Motor neuron (in vitro differentiated cells): Measurements from ENCODE around the gene SEZ6L. TPM values are rescaled to one million over a fixed set of nuclear protein-coding genes. Genes with fewer than 3 reads are reported as not detected.

Experiments
- ATAC-seq, 8 experiments: fragments of 200-7000 bp; cut with Tn5 transposase; replicated peaks in 6 of 8; 2 replicates each; pipeline ENCODE4 v1.8.0; 2021; ENCODE audit warnings: mild to moderate bottlenecking in 8 of 8, moderate library complexity in 8 of 8
- H3K27ac ChIP-seq, 2 donors: fragments of 250-450 bp; sonication (Bioruptor Pico); 2 replicates each; pipeline ENCODE4 v1.9.0; 2021; ENCODE audit warnings: antibody characterized with exemption in 2 of 2, mild to moderate bottlenecking in 2 of 2, moderate library complexity in 1 of 2
- H3K4me1 ChIP-seq, 2 donors: fragments of 250-450 bp; sonication (Bioruptor Pico); replicated peaks in 1 of 2; 2 replicates each; pipeline ENCODE4 v1.6.1; 2021; ENCODE audit warnings: antibody characterized with exemption in 2 of 2, mild to moderate bottlenecking in 2 of 2, moderate library complexity in 1 of 2
- H3K4me3 ChIP-seq, 5 donors: fragments of 250-450 bp; sonication (Bioruptor Pico); 2 replicates each; pipeline ENCODE4 v1.9.0; 2021; ENCODE audit warnings: antibody characterized with exemption in 5 of 5, mild to moderate bottlenecking in 5 of 5, moderate library complexity in 4 of 5
- WGBS, 10 experiments: fragments of 450-650 bp; shearing (Covaris generic); methylation state at CpG; one replicate each; pipeline ENCODE4 v1.0.0; 2022; 5-methylcytosine and 5-hydroxymethylcytosine counted together
- in situ Hi-C, 9 experiments: fragments of 400-800 bp; cut with MboI; loops; one replicate each; pipeline ENCODE4 v1.15.0; 2021; ENCODE audit warnings: low sequenced_read_pairs in 9 of 9, low pct_unique_long_range_greater_than_20kb in 2 of 9; ENCODE audit not compliant: unreplicated experiment in 9 of 9
- total RNA-seq, 8 experiments: library from RNA; unstranded; fragments of 300-600 nt; gene quantifications; 2 replicates each; pipeline versions ENCODE4 v1.2.3 to v1.2.4, GENCODE V29; 2022

Gene SEZ6L
- total RNA-seq, 8 experiments from 2014 or later = 0.10 to 27.5 (median 3.8) TPM; not detected in 1

DNA sequence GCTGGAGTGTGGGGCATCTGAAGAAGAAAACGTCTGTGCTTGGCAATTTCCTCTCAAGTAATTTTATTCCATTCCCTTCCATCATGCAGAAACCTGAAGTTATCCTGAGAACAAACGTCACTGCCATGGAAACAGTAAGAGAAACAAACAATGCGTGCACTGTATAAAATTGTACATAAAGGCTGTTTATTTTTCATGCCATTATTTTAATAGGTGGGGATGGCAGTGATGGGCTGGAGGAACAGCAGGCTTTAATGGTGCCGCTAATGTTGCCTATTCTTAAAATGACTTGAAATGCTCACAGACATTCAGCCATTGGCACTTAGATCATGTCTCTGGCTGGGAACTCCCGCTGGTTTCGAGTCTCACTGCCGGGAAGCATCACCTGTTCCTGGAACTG is 7.5 kb upstream of the SEZ6L start:
- Histone ChIP-seq H3K27ac (no peak overlapping the region), H3K4me1 (no peaks in the 10 kb centered on the region), H3K4me3 (no peak overlapping the region)
- ATAC-seq = peak in 1 of 8 experiments; percentile 17
- in situ Hi-C loops = no loop called here
- 5 to 81% (median 47%) methylated on average over 3 to 7 of the region's 7 CpGs; no CpG with 5 or more reads in 1 of the 10 experiments for WGBS, 10 experiments

DNA sequence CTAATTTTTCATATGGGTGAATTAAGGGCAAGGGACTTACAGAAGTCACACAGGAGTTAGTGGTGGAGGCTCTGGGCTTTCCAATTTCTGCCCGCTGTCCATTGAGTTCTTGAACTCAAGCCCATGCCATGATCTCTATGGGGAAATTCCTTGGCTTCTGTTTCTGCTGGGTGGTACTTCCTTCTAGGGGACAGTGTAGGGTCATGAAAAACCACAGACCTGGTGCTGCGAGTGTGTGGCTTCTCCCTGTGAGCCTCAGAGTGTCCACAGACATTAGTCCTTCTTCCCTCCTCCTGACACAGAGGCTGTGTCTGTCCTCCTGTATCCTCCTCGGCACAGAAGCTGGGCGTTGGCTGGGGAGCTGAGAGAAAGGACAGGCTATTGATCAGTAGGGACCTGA is 6.3 kb upstream of the SEZ6L start:
- no peak overlapping the region for H3K4me3 ChIP-seq
- ATAC-seq = no peak
- WGBS, 10 experiments = 8 to 100% (median 50%) methylated on average over 1 to 2 of the region's 4 CpGs; no CpG with 5 or more reads in 3 of the 10 experiments
- H3K27ac ChIP-seq = no peak overlapping the region
- H3K4me1 ChIP-seq = no peaks in the 10 kb centered on the region
- in situ Hi-C loops = no loop called here

DNA sequence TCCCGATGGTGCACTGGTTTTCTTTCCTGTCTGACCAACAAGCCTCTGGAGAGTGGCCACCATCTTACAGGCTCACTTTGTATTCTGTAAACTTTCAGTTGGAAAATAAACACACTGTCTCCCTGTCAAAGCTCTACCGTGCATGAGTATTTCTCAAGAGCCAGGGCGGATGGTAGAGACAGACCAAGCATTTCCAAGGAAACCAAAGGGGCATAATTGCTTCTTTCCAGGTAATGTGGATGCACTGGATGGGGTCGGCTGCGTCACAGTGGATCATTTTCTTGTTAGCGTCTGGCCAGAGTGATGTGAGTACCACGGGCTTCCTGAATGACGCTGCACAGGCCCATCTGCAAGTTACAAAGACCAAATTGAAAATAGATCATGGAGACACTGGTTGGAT is 5.1 kb upstream of the SEZ6L start:
- no peak overlapping the region for H3K27ac ChIP-seq
- in situ Hi-C loops = no loop called here
- H3K4me3 ChIP-seq = no peak overlapping the region
- H3K4me1 ChIP-seq = peaks cover 0 to 3% of the 10 kb centered on the region in 2 donors
- 10 to 100% (median 75%) methylated on average over 1 to 8 of the region's 8 CpGs; no CpG with 5 or more reads in 2 of the 10 experiments for WGBS, 10 experiments
- no peak for ATAC-seq

DNA sequence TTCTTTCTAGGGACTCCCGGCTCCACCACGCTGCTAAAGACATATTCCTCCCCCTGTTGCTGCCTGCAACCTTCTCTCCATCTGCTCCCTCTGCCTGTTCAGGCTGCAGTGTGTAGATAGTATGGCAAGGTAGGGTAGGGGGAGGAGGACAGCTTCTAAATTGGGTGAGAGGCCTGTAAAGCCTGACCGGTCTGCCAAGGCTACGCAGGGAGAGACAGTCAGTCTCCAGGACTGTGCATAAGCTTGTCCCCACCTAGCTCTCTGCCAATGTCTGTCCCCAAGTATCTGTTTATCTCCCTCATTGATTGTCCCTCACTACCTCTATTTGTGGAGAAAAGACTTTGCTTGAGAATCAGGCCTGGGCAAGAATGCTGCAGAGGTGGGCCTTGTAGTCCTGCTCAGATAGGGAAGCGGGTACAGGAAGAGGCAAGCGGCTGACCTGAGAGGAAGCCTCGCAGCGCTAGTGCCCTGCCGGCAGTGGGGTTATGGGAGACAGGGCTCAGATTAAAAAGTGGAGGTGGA is 871 bp upstream of the SEZ6L start:
- 32 to 100% (median 68%) methylated on average over 1 to 6 of the region's 9 CpGs; no CpG with 5 or more reads in 4 of the 10 experiments for WGBS, 10 experiments
- Histone ChIP-seq H3K27ac (no peak overlapping the region), H3K4me3 (no peak overlapping the region)

DNA sequence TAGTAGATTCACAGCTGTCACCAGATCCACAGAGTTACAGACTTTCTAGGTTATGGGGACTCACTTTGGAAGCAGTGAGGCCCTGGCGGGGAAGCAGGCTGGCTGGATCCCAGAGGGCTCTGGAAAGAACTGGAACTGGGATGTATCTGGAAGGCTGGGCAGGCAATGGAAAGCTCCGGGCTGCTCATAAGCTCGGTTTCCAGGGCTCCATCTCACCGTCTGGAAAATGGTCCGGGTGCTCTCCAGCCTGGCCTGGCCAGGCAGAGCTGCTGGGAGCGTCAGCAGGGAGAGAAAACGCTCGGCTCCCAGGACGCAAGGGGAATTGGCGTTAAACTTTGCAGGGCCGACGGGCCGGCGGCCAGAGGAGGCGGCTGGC is 335 bp upstream of the SEZ6L start:
- peak in 3 of 8 experiments; percentile 44 to 56 (median 55) for ATAC-seq

More for the DNA sequence above, 871 bp upstream of the SEZ6L start:
- H3K4me1 ChIP-seq = peaks cover 0 to 3% of the 10 kb centered on the region in 2 donors
- peak in 5 of 8 experiments; percentile 0 to 10 (median 4) for ATAC-seq
- in situ Hi-C loops = no loop called here

DNA sequence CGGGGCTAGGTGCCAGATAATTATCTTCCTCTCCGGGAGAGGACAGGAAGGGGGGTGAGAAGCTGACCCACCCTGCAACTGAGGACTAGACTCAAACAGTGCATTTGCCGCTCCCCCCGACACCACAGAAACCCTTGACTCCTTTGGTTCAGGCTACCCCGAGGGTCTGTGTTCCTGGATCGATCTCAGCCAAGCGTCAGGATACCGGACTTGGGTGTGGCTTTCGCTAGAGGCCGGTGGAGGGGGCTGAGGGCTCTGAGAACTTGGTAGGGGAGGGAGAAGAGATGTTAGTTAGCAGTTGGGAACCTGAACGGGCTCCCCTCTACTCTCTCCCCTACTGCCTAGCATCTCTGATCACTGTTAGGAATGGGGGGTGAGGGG is 840 bp downstream of the SEZ6L start:
- WGBS, 10 experiments = 0 to 15% (median 0%) methylated on average over 1 to 5 of the region's 11 CpGs; no CpG with 5 or more reads in 5 of the 10 experiments
- H3K4me3 ChIP-seq = peak overlapping the region; percentile 43 to 64 (median 49)
- in situ Hi-C loops = loop anchor here in 1 of 9 experiments (10.0 kb wide), 1 partner anchor 155 kb away; no protein-coding TSS in a partner anchor
- no peak for ATAC-seq
- H3K4me1 ChIP-seq = peaks cover 2 to 5% of the 10 kb centered on the region in 2 donors
- H3K27ac ChIP-seq = no peak overlapping the region

More for the DNA sequence above, 335 bp upstream of the SEZ6L start:
- peak overlapping the region; percentile 43 to 64 (median 49) for H3K4me3 ChIP-seq
- peaks cover 0 to 3% of the 10 kb centered on the region in 2 donors for H3K4me1 ChIP-seq
- in situ Hi-C loops = no loop called here
- 0 to 83% (median 16%) methylated on average over 1 to 9 of the region's 15 CpGs; no CpG with 5 or more reads in 6 of the 10 experiments for WGBS, 10 experiments
- H3K27ac ChIP-seq = no peak overlapping the region

DNA sequence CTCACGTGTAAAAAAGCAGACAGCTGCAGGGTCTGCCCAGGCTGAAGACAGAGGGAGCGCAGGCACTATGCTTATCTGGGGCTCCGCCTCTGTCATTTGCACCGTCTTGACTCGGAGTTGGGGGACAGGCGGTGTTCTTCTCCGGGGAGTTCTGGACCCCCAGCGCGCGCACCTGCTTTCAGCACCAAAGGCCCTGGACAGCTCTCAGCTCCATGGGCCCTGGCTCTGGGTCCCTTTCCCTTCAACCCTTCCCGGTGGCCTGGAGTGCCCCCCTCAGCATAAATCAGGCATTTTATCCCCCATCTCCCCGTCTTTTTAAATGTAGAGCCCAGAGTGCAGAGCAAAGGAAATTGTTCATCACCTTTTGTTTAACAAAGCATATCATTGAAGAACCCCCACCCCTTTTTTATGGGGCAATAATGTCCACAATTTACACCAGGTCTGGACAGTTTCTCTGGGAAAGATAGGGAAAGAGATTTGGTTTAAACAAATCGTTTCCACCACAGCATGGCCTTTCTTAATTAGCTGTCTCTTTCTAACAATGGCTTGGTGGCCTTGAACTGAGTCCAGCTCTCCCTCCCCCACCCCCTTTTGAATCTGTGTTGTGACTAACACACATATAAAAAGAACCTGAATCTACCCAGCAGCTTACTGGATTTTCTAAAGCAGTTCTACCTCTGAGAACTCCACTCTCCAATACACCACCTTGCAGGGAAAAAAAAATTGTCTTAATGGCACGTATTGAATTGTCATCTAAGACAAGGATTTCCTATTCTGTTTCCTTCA is 1.7 kb downstream of the SEZ6L start:
- 0 to 23% (median 18%) methylated on average over 1 to 6 of the region's 14 CpGs; no CpG with 5 or more reads in 1 of the 10 experiments for WGBS, 10 experiments
- Histone ChIP-seq H3K4me1 (peaks cover 2 to 5% of the 10 kb centered on the region in 2 donors), H3K4me3 (peak overlapping the region in 4 of 5 donors; percentile 46 to 64 (median 52)), H3K27ac (no peak overlapping the region)
- ATAC-seq = peak in 4 of 8 experiments; percentile 10 to 25 (median 20)
- in situ Hi-C loops = loop anchor here in 1 of 9 experiments (10.0 kb wide), 1 partner anchor 154 kb away; no protein-coding TSS in a partner anchor

DNA sequence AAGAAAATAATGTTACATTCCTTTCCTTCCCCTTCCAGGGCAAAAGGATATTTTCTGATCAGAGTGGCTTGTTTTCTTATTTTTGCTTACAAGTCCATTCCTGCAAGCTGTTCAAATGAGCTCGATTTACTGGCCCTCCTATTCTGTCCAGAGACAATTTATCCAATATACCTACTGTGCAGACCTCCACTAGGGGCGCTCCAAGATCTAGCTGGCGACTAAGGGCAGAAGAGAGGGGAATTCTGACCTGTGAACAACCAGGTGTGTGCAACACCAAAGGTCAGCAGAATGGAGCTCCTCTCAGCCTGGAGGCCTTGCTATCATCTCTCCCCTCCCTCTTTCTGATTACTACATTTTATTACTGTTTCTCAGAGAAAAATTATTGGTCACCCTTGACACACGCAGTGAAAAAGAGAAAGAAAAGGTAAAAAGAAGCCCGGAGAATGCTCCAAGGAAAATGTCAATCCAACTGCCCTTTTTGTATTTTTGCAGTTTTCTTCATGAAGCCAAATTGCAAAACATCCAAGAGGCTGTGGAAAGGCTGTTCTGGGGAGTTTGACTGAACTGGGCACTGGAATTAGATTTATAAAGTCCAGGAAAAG is 3.2 kb downstream of the SEZ6L start:
- H3K4me3 ChIP-seq = no peak overlapping the region
- WGBS, 10 experiments = 0 to 65% (median 24%) methylated on average over 1 to 5 of the region's 5 CpGs
- peak in 3 of 8 experiments; percentile 20 to 31 (median 29) for ATAC-seq
- H3K4me1 ChIP-seq = peaks cover 2 to 5% of the 10 kb centered on the region in 2 donors
- no peak overlapping the region for H3K27ac ChIP-seq
- in situ Hi-C loops = loop anchor here in 1 of 9 experiments (10.0 kb wide), 1 partner anchor 152 kb away; no protein-coding TSS in a partner anchor

DNA sequence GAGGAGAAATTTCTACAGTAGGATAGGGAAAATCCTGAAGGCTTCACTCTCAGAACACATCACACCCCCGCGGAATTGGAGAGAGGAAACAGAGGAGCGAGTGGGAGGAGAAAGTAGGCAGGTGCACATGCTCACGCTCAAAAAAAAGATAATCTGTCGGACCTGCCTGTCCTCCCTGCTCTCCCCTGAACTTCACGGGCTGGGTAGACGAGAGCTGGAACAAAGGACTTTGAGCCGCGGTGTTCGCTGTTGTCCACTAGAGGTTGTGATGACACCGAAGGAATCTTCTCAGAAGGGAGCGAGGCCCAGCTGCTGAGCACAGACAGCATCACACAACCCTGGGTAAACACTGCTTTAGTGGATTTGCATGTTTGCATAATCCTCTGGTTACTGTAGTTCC is 5.0 kb downstream of the SEZ6L start:
- WGBS, 10 experiments = 0 to 40% (median 6%) methylated on average over 1 to 9 of the region's 12 CpGs; no CpG with 5 or more reads in 2 of the 10 experiments
- H3K27ac ChIP-seq = no peak overlapping the region
- H3K4me3 ChIP-seq = no peak overlapping the region
- peaks cover 2% of the 10 kb centered on the region in 2 donors for H3K4me1 ChIP-seq
- in situ Hi-C loops = loop anchor here in 1 of 9 experiments (10.0 kb wide), 1 partner anchor 151 kb away; no protein-coding TSS in a partner anchor
- ATAC-seq = peak; percentile 39 to 97 (median 70)

DNA sequence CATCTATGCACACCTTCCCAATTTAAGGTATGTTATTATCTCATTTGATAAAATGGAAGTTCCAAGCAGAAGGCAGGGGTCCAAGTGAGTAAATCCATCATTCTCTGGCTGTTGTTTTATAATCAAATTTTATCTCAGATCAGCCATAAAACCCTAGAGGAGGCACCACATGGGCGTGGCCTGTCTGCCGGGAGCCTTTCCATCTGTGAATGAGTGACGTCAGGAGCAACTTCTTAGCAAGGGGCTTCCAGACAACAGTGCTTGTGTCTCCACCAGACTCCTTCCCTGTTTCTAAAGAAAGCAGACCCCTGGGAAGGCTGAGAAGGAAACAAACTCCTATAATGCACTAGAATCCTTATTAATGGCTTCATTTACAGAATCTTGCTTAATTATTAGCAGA is 13.5 kb downstream of the SEZ6L start:
- ATAC-seq = peak in 2 of 8 experiments; percentile 47 to 59
- Histone ChIP-seq H3K27ac (no peak overlapping the region), H3K4me1 (no peaks in the 10 kb centered on the region), H3K4me3 (no peak overlapping the region)
- 0 to 49% (median 23%) methylated on average over 1 to 3 of the region's 3 CpGs; no CpG with 5 or more reads in 4 of the 10 experiments for WGBS, 10 experiments
- in situ Hi-C loops = loop anchor here in 1 of 9 experiments (25.0 kb wide), 1 partner anchor 155 kb away; no protein-coding TSS in a partner anchor

DNA sequence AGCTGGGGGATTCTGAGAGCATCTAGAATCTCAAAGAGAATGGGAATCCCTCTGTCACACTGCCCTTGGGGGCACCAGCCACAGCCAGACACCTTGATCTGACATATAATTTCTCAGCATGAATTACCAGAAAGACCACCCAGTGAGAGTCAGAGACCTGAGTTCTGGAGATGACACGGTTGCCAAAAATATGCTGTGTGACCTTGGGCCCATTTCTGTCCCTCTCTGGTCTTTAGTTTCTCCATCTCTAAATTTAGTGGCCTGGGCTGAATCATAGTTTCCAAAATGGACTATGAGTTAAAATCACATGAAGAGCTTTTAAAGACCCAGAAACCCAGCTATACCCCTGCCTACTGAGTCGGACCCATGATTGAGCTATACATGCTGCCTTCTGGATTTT is 15.9 kb downstream of the SEZ6L start:
- 20 to 100% (median 75%) methylated on average over 1 to 2 of the region's 2 CpGs; no CpG with 5 or more reads in 3 of the 10 experiments for WGBS, 10 experiments
- no peak overlapping the region for H3K27ac ChIP-seq
- no peak overlapping the region for H3K4me3 ChIP-seq
- no peaks in the 10 kb centered on the region for H3K4me1 ChIP-seq
- ATAC-seq = no peak
- in situ Hi-C loops = loop anchor here in 1 of 9 experiments (25.0 kb wide), 1 partner anchor 152 kb away; no protein-coding TSS in a partner anchor

DNA sequence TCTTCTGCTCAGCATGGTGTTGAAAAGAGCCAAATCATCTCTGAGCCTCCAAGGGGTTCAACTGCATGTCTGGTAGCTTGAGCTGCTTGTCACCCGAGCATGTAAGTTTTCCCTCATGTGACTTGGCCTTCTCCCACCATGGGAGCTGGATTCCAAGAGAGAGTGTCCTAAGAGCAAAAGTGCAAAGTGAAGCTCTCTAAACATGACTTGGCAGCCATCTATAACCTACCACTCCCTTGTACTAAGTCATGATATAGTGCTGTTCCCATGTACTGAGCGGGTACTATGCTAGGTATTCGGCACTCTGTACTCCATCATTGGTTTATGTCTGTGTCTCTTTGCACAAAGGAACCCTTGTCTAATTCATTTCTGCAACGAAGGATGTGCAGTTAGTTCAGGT is 19.1 kb downstream of the SEZ6L start:
- ATAC-seq = no peak
- Histone ChIP-seq H3K4me3 (no peak overlapping the region), H3K27ac (no peak overlapping the region), H3K4me1 (no peaks in the 10 kb centered on the region)
- WGBS, 10 experiments = 0 to 81% (median 67%) methylated on average over 1 to 4 of the region's 4 CpGs; no CpG with 5 or more reads in 1 of the 10 experiments
- in situ Hi-C loops = loop anchor here in 1 of 9 experiments (25.0 kb wide), 1 partner anchor 149 kb away; no protein-coding TSS in a partner anchor
